ENCODE results near the gene AARS2.

Gene AARS2

DNA sequence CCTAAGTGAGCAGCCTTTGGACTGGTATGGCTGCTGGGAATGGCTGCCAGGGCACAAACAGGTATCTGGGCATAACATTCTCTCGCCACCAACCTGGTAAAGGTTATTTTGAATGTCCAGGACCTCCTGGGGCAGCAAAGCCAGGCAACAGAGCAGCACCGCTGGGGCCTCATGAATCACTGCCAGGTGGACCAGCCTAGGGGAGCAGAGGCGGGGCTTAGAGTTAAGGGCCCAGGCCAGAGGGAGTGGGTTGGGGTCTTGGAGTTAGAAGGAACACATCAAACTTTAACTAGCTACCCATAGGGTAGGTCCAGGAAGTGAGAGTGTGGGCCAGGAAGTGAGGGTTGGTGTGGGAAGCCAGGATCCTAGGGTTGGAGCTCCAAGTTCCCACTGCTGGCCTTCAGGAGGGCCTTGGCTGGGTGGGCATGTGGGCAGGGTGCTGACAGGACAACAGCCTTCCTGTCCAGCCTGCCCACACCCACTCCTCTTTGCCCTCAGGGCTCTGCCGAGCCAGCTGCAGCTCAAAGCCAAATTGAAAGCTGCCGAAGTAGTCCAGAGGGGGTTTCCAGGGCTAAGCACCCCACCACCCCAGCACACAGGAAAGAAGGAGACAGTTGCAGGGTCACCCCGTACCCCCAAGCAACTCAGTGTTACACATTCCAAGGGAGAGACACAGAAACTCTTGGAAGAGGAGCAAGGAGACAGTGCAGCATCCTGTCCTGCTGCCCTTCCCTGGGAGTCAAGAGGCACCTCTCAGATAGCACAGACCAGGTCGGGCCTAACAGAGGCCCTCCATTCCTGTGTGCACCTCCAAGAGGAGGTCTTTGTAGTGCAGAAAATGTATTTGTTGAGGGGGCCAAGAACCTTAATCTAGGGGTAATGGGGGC lies 50.4 kb downstream of the AARS2 start:
- no peak for DNase-seq (ENCODE audit: low read depth, low spot score)

DNA sequence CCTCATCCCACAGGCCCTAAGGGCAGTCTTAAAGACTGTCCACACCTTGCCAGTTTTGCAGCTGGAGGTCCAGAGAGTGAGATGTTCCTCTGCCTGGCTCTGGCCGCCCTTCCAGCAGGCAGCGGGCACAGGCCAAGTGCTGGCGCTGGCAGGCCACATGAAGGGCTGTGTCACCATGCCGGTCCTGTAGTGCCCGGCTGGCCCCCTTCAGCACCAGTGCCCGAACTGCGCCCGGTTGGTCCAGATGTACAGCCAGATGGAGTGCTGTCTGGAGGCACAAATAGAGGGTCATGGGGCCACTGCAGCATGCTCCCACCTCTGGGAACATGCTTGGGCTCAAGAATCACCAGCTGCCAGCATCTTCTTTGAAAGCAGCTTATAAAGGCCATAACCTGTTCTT lies 51.6 kb downstream of the AARS2 start:
- no peak for DNase-seq (ENCODE audit: low read depth, low spot score)

DNA sequence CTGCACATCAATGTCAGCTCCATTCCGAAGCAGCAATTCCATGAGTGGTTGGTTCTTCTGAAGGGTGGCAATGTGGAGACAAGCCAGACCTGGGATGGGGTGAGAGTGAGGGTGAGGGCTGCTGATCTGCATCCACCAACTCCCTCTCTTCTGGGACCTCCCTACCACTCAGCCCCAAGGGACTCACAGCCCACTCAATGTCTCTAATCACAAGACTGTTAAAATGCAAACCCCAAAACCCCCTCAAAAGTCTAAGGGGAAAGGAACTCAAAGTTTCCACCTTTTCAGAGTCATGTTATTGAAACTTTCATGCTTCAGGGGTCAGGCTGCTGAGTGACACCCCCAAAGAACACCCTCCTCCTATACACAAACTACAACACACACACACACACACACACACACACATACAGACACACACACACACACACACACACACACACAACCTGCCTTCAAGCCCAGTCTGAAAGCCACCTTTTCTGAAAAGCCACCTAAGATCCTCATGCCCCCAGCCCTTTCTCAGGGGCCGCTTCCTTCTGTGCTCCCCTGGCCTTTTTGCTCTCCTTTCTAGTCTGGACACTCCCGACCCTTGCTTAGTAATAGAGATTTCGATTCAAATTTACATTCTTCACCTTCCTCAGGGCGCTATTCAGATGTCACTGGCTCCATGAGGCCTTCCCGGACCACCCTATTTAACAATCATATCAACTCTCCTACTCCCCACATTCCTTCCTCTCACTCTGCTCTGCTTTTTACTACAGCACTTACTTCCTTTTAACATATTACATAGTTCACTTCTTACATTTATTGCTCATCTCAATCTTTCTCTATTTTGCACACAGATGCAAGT lies 52.5 kb downstream of the AARS2 start:
- no peak for DNase-seq (ENCODE audit: low read depth, low spot score)

DNA sequence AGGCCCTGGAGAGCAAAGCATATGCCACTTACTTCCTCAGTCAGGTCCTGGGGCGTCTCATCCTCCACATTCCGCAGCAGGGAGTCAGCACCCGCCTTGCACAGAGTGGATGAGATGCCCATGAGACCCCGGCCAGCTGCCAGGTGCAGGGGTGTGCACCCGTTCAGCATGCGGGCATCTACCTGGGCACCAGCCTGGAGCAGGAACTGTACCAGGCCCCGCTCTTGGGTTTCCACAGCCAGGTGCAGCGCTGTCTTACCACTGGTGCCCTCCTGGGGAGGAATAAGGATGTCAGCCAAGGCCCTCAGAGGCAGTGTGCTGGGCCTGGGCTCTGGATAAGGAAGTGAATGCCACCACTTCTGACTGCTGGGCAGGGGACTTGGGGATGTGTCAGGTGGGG lies 53.1 kb downstream of the AARS2 start:
- no peak for DNase-seq (ENCODE audit: low read depth, low spot score)

DNA sequence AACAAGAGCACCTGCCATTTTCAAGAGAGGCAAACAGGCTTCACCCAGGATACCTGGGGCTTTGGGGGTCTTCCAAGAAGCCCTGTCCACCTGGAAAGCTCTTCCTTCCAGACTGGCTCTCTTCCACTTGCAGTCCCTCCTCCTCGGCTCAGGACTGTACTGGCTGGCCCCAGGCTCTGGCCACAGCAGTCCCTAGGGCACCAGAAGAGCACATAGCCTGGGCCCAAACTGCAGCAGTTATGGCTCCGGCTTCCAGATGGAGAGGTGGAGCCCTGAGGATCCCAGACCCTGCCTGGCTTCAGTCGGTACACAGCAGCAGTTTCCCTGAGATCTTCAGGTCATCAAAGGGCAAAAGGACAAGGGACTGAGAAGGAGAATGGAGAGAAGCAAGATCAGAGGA lies 54.2 kb downstream of the AARS2 start:
- DNase-seq (ENCODE audit: low read depth, low spot score), result no peak

DNA sequence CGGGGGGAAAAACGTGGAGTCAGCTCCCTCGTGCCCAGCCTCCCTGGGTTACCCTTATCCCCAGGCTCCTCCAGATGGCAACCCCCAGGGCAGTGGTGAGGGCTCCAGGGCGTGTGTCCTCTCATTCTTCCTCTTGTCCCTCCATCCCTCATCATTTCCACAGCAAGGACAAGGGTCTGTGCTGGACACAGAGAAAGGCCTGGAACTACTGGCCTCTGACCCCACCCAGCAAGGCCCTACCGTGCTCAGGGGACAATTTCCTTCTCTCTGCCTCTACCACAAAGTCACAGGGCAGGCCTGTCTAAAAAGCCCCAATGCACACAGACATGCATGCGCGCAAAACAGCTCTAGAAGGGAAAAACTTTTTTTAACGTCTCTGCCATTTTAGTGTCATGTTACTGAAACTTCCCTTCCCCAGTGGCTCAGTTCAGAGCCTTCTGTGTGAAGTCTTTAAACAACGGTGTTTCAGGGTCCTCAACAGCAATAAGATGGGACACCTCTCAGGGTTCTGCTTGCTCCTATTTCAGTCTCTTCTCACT lies 54.8 kb downstream of the AARS2 start:
- no peak for DNase-seq (ENCODE audit: low read depth, low spot score)

DNA sequence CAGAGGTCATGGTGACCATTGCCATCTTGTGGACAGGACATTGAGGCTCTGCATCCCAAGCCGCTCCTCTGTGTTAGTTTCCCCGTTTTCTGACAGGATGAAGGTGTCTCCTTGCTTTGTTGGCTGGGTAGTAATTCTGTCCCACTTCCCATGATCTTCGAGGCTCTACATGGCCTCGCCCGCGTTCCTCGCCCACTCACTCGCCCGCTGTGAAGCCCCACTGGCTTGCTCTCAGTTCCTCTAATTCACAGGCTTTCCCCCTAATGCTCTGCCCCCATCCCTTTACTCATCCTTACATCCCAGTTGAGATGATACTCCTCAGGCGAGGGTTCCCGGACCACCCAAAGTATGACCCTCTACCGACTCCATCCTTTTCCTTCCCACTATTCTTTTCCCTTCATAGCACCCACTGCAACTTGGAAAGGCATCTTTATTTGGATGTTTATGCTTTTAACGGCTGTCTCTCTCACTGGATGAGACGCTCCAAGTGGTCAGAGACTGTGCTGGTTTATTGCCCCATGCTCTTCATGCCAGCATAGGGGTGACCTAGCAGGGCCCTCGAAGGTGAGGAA lies 55.3 kb downstream of the AARS2 start:
- no peak for DNase-seq (ENCODE audit: low read depth, low spot score)

DNA sequence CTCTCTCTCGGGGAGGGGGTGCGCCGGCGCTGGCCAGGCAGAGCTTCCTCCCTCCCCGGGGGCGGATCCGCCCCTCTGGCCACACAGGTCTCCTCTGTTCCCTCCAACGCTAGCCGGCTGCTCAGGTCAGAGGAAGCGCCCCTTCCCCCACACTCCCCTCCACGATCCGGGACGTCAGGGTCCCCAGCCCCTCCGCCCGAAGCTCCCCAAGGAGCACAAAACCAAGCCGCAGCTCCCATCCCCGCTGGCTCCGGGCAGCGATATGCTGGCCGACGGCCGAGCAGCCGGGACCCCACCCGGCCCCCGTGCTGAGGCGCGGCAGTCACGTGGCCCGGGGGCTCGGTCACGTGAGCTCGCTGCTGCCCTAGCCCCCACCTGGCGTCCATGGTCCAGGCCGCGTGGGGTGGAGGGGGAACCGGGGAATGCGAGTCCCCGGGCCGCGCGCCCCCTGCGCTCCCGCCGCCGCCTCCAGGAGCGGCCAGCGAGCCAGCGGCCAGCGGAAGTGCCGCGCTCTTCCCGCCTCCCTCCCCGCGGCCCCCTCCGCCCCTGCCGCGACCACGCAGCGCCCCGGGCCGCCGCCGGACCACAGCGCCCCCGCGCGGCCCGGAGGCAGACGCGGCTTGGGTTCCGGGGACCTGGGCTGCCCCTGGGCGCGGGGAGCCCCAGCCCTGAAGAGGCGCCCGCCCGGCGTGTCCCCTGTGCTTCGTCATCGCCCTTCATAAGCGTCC lies 56.0 kb downstream of the AARS2 start, which contains the start of gene SLC35B2:
SLC35B2 (minus strand) TSS at position 504 of the 728 bp plus-strand sequence; CDS start at position 386, 118 bp downstream.
- DNase-seq (ENCODE audit: low read depth, low spot score), result no peak

DNA sequence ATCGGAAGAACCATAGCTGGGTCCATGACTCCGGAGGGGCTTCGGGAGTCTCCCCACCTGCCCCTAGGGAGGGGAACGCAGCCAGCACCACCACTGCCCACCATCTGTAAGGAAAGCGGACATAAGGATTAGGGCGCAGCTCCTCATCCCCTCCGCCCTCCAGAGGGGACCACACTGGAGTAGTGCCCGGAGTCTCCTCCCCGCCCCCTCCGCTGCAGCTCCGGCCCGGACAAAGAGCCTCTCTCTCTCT lies 56.4 kb downstream of the AARS2 start:
- no peak for DNase-seq (ENCODE audit: low read depth, low spot score)

DNA sequence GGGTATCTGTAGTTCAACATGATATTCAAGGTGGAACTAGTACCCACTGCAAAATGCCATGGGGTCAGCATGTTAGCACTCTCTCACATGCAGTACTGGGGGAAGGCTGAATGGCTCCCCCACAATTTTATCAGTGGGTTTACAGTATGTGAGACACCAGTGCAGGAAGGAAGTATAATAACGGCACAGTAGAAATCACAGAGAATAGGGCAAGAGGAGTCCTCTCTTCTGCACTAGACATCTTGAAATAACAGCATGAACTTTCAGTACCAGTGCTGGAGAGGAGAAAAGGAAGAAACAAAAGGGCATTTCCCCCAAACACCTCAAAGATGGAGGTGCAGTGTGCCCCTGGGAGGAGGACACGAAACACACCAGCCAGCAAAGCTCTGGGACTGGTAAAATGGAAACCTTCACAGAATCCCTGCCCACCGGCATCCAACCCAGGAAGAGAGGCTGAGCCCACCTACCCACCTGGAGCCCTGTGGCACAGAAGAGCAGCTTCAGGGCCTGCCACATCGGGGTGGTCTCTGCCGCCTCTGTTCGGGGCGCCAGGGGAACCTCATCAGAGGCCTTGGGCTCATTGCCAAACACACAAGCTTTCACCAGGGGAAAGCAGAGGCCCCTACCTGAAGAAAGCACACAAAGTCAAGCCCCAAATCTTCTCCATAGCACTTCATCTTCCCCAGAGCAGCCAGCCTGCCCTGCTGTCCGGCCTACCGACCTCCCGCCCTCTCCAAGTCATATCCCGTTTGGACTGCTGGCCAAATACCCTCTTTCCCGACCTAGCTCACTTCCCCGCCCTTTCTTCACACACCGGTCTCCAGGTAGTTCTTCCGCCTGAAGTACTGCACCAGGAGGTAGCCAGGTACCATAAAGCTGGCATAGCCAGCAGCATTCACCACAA lies 57.0 kb downstream of the AARS2 start:
- DNase-seq (ENCODE audit: low read depth, low spot score), result no peak

DNA sequence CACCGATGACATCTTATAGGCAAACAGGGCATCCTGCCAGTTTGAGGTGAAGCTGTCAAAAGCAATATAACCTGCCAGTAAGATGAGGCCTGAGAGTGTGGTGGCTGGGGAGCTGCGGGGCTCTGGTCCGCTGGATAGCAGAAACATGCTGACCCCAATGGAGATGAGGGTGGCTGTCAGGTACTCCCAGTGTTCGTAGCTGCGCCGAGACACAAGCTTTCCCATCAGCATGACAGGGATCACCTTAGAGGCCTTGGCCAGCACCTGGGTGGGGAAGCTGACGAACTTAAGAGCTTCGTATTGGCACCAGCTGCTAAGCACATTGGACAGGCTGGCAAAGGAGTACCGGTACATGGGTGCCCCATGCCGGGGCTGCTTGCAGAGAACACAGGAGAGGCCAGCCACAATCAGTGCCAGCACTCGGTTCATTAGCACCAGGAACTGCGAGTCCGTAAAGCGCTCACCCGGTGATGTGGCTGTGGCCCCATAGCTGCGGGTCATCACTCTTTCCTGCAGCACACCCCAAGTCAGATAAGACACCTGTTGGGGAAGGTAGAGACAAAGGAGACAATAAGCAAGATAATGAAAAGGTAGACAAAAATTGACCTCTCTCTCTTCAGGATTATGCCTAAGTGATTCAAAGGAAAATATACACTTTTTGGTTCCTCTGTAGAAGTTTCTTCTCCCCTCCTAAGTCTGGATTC lies 57.9 kb downstream of the AARS2 start:
- DNase-seq (ENCODE audit: low read depth, low spot score), result no peak

DNA sequence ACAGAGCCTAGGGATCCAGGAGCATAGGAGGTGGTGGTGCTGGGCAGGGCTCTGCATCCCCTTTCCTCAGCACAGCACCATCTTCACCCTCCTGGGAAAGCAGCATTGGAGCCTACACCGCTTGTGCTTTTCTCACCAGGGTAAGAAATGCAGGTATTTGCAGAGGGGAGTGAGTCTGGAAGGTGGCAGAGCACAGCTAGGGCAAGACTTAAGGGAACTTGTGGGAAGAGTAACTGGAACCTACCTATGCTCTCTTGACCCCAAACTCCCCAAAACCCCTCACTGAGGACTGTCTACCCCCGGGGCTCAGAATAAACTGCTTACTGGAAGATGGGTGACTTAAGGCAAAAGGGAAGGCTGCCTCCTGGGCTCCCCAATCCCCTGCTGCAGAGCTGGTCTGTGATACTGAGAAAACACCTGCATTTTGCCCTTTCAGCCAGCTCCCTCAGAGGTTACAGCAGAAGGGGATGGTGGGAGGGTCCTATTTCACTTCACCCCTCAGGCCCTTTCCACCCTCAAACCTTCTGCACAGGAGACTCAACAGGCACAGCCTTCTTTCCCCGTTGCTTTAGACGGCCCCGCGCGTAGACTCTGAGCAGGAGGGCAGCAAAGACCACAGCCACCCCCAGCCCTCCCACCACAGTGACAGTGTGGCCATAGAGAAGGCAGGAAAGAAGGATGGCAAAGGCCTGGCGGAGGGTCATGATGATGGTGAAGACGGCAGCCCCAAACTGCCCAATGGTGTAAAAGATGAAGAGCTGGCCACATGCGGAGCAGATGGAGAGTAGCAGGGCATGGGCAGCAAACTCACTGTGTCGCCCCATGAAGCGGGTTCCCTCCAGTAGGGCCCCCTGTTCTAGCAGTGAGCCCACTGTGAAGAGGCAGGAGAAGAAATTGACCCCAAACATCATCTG lies 58.7 kb downstream of the AARS2 start:
- DNase-seq (ENCODE audit: low read depth, low spot score), result no peak

DNA sequence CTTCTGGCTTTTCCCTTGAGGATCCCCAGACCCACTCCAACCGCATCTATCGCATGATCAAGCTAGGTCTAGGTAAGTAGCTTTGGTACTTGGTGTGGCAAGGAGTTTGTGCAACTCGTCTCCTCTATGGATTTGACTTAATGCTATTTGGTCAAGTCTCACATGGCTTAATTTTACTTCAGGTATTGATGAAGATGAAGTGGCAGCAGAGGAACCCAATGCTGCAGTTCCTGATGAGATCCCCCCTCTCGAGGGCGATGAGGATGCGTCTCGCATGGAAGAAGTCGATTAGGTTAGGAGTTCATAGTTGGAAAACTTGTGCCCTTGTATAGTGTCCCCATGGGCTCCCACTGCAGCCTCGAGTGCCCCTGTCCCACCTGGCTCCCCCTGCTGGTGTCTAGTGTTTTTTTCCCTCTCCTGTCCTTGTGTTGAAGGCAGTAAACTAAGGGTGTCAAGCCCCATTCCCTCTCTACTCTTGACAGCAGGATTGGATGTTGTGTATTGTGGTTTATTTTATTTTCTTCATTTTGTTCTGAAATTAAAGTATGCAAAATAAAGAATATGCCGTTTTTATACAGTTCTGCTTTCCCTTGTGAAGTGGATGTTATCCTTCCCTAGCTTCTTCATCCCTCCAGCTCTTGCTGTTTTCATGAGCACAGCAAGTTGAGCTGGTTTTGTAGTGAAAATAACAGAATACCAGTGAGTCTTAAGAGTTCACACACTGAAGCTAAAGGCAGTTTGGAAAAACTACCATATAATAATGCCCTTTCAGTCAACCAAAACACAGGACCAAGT lies 59.6 kb downstream of the AARS2 start:
- DNase-seq (ENCODE audit: low read depth, low spot score), result no peak

DNA sequence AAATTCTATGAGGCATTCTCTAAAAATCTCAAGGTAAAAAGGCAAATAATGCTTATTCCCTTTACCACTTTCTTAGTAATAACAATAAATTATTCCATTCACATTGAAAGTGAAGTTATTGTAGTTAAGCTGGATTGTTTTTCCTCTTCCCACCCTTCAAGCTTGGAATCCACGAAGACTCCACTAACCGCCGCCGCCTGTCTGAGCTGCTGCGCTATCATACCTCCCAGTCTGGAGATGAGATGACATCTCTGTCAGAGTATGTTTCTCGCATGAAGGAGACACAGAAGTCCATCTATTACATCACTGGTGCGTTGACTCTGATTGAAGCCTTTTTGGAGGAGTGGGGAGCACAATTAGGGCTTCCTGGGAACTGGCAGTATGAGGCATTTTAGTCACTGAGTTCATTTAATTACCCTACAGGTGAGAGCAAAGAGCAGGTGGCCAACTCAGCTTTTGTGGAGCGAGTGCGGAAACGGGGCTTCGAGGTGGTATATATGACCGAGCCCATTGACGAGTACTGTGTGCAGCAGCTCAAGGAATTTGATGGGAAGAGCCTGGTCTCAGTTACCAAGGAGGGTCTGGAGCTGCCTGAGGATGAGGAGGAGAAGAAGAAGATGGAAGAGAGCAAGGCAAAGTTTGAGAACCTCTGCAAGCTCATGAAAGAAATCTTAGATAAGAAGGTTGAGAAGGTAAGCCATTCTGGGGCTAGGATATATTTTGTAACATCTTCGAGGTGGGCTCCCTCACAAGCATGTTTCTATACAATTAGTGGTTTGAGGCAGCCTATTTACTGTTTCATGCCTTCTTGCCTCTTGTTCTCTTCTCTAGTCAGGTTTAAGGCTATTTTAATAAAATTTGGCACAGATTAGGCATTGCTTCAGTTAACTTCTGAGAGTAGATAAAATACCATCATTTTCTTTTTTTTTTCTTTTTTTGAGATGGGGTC lies 61.3 kb downstream of the AARS2 start:
- no peak for DNase-seq (ENCODE audit: low read depth, low spot score)

DNA sequence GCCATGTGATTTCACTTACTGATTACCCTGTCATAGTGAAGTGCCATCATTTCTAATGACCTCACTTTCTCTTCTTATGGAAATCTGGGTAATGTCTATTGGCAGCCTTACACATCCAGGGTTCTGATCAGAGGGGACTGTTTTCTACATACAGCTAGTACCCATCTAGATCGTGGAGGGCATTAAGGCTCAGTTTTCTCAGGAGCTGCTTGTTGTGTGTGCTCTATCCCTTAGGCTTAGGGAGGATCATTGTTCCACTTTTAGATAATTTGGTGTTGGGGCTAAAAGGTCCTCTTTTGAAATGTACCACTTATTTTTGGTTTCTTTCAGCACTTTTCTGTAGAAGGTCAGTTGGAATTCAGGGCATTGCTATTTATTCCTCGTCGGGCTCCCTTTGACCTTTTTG lies 62.4 kb downstream of the AARS2 start:
- no peak for DNase-seq (ENCODE audit: low read depth, low spot score)

DNA sequence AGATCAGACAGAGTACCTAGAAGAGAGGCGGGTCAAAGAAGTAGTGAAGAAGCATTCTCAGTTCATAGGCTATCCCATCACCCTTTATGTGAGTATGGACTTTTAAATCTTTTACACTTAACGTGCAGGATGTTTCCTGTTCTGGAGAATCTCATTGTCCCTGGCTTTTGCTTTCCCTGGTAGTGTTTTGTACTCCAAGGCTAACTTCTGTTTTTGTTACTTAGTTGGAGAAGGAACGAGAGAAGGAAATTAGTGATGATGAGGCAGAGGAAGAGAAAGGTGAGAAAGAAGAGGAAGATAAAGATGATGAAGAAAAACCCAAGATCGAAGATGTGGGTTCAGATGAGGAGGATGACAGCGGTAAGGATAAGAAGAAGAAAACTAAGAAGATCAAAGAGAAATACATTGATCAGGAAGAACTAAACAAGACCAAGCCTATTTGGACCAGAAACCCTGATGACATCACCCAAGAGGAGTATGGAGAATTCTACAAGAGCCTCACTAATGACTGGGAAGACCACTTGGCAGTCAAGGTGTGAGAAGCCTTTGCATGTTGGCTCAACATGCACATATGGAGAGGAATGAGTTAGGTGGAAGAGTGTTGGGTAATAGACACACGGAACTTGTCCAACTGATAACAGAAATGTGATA lies 63.0 kb downstream of the AARS2 start:
- DNase-seq (ENCODE audit: low read depth, low spot score), result no peak
